Stomach smooth muscle (tissue), 2 donors: Measurements from ENCODE around the gene TULP3.
A peak's percentile ranks its signal among the peaks of the same experiment; 100 is the strongest.
"Not testable (repeated sequence)": the region's sequence is repeated elsewhere in the genome, so short reads cannot be mapped to it uniquely, and the experiment has no call there.

Source experiments
- H3K27ac ChIP-seq: one replicate; pipeline ENCODE4 v1.7.0; 2013; ENCODE audit warnings: mild to moderate bottlenecking, low read length, inconsistent platforms
- H3K27me3 ChIP-seq, 2 donors: one replicate each; pipeline ENCODE4 v1.7.0; 2013; ENCODE audit warnings: low read length in 2 of 2; ENCODE audit not compliant: insufficient read depth in 2 of 2, control insufficient read depth in 1 of 2
- H3K36me3 ChIP-seq, 2 donors: one replicate each; pipeline ENCODE4 v1.7.0; 2013; ENCODE audit warnings: low read length in 2 of 2; ENCODE audit not compliant: control insufficient read depth in 2 of 2, insufficient read depth in 2 of 2
- H3K4me1 ChIP-seq: one replicate; pipeline ENCODE4 v1.7.0; 2013; ENCODE audit warnings: low read length; ENCODE audit not compliant: control insufficient read depth, insufficient read depth
- H3K4me3 ChIP-seq, 2 donors: one replicate each; pipeline ENCODE4 v1.7.0; 2013; ENCODE audit warnings: low read length in 2 of 2
- H3K9ac ChIP-seq, 2 donors: one replicate each; pipeline ENCODE4 v1.7.0; 2013; ENCODE audit warnings: low read length in 2 of 2, mild to moderate bottlenecking in 1 of 2
- H3K9me3 ChIP-seq, 2 donors: one replicate each; pipeline ENCODE4 v1.7.0; 2013; ENCODE audit warnings: low read length in 2 of 2; ENCODE audit not compliant: control insufficient read depth in 2 of 2
- donor health status: healthy.
- donor health status: Pancreatic carcinoma.

The TULP3 gene

GRCh38 chr12:2857021-2857431 lies 33.7 kb upstream of the TULP3 start, which contains the start of gene TEX52:
Gene TEX52, minus strand, starts transcription at chr12:2857039. Its CDS starts 13 bp downstream, at chr12:2857026.
- H3K27ac ChIP-seq = no peak within 1 kb of the TSS
- H3K4me3 ChIP-seq = no peak within 1 kb of the TSS
- no peaks in the 10 kb centered on the region for H3K27me3 ChIP-seq

GRCh38 chr12:2857576-2857975 lies 33.1 kb upstream of the TULP3 start:
- peaks cover 4% of the 10 kb centered on the region for H3K4me1 ChIP-seq
- H3K9me3 ChIP-seq = no peaks in the 10 kb centered on the region
- H3K9ac ChIP-seq = no peak overlapping the region
- no peak overlapping the region for H3K27ac ChIP-seq
- H3K36me3 ChIP-seq = peaks cover 0 to 2% of the 10 kb centered on the region in 2 donors
- H3K27me3 ChIP-seq = no peaks in the 10 kb centered on the region
- no peak overlapping the region for H3K4me3 ChIP-seq

More at GRCh38 chr12:2857021-2857431, 33.7 kb upstream of the TULP3 start, which contains the start of gene TEX52:
- no peaks in the 10 kb centered on the region for H3K9me3 ChIP-seq
- no peak within 1 kb of the TSS for H3K9ac ChIP-seq
- peaks cover 4% of the 10 kb centered on the region for H3K4me1 ChIP-seq
- H3K36me3 ChIP-seq = peaks cover 0 to 2% of the 10 kb centered on the region in 2 donors

DNA sequence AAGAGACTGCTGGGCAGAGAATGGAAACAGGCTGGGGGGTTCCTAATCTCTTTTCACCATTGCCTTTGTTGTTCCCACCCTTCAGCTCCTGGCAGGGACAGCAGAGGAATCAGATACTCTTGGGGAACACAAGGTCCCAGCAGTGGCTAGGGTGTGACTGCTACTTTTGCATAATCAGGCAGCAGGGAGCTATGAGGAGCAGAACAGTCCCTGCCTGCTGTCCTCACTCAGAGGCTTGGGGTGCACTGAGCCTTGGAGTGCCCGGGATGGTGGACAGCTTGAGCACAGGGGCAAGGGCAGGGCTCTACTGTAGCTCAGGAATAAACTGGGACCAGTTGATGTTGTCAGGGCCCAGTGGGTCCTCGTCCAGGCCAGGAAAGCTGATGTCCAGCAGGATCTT lies 32.4 kb upstream of the TULP3 start:
- Histone ChIP-seq H3K9me3 (no peaks in the 10 kb centered on the region), H3K27ac (no peak overlapping the region), H3K36me3 (peaks cover 0 to 2% of the 10 kb centered on the region in 2 donors), H3K4me3 (no peak overlapping the region), H3K4me1 (peaks cover 4% of the 10 kb centered on the region), H3K9ac (no peak overlapping the region), H3K27me3 (no peaks in the 10 kb centered on the region)

DNA sequence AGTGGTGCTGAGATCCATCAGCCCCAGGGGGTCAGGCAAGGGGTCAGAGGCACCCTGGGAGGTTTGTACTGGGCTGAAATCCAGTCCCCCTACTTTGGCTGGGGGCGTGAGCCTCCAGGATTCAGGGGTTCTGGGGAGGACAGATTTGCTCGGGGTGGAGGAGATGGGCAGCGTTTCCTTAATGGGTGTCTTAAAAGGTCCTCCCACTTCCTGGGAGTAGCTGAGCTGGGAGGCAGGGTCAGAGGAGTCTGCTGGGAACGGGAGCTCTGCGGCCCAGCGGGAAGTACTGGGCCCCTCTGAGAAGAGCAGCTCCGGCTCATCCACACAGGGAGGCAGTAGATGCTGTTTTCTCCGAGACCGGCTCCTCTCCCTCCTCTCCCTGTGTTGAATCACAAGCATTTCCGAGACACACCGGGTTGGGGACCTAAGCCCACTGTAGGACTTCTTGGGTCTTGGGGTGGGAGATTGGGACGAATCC lies 31.7 kb upstream of the TULP3 start:
- Histone ChIP-seq H3K4me1 (no peaks in the 10 kb centered on the region), H3K27me3 (no peaks in the 10 kb centered on the region), H3K27ac (no peak overlapping the region), H3K9ac (no peak overlapping the region), H3K36me3 (peaks cover 0 to 2% of the 10 kb centered on the region in 2 donors), H3K9me3 (no peaks in the 10 kb centered on the region), H3K4me3 (no peak overlapping the region)

DNA sequence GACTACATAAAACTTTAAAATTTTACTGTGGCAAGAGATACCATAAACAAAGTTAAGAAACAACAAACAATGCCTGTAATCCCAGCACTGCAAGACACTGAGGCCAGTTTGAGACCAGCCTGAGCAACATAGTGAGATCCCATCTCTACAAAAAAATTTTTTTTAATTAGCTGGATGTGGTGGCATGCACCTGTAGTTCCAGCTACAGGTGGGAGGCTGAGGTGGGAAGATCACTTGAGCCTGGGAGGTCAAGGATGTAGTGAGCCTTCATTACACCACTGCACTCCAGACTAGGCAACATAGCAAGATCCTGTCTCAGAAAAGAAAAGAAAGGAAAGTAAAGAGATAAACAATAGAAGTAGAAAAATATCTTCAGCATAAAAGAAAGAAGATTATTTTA lies 30.5 kb upstream of the TULP3 start:
- Histone ChIP-seq H3K9ac (no peak overlapping the region), H3K36me3 (peaks cover 0 to 2% of the 10 kb centered on the region in 2 donors)

GRCh38 chr12:2862876-2863275 lies 27.8 kb upstream of the TULP3 start:
- Histone ChIP-seq H3K4me1 (no peaks in the 10 kb centered on the region), H3K36me3 (peaks cover 0 to 2% of the 10 kb centered on the region in 2 donors), H3K27me3 (no peaks in the 10 kb centered on the region), H3K9ac (no peak overlapping the region), H3K9me3 (no peaks in the 10 kb centered on the region), H3K4me3 (no peak overlapping the region), H3K27ac (no peak overlapping the region)

More for the DNA sequence above, 30.5 kb upstream of the TULP3 start:
- H3K4me3 ChIP-seq = no peak overlapping the region
- H3K27ac ChIP-seq = no peak overlapping the region
- no peaks in the 10 kb centered on the region for H3K27me3 ChIP-seq
- no peaks in the 10 kb centered on the region for H3K4me1 ChIP-seq
- H3K9me3 ChIP-seq = no peaks in the 10 kb centered on the region

GRCh38 chr12:2863402-2863801 lies 27.3 kb upstream of the TULP3 start:
- not testable (repeated sequence) for H3K4me1 ChIP-seq, H3K4me3 ChIP-seq, H3K27me3 ChIP-seq, H3K36me3 ChIP-seq, H3K9me3 ChIP-seq, H3K27ac ChIP-seq, H3K9ac ChIP-seq

DNA sequence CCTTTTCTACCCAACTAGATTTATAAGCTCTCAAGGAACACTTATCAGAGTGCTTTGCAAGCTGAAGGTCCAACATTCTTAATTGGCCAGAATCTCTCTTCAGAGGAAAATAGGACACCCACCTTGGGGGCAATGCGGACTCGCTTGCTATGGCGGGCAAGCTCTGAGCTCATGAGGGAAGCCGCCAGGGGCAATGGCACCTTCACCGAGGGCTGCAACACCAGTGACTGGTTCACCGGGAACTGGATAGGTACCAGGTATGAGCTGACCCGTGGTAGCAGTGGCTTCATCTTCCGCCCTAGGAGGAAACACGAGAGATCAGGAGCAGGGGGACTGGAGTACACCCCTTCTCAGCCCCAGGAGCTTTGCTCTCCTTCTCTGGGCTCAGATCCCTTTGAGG lies 26.5 kb upstream of the TULP3 start:
- peaks cover 0 to 2% of the 10 kb centered on the region in 2 donors for H3K36me3 ChIP-seq
- H3K4me1 ChIP-seq = no peaks in the 10 kb centered on the region
- H3K4me3 ChIP-seq = no peak overlapping the region
- H3K27ac ChIP-seq = no peak overlapping the region
- no peaks in the 10 kb centered on the region for H3K27me3 ChIP-seq
- no peak overlapping the region for H3K9ac ChIP-seq
- no peaks in the 10 kb centered on the region for H3K9me3 ChIP-seq

DNA sequence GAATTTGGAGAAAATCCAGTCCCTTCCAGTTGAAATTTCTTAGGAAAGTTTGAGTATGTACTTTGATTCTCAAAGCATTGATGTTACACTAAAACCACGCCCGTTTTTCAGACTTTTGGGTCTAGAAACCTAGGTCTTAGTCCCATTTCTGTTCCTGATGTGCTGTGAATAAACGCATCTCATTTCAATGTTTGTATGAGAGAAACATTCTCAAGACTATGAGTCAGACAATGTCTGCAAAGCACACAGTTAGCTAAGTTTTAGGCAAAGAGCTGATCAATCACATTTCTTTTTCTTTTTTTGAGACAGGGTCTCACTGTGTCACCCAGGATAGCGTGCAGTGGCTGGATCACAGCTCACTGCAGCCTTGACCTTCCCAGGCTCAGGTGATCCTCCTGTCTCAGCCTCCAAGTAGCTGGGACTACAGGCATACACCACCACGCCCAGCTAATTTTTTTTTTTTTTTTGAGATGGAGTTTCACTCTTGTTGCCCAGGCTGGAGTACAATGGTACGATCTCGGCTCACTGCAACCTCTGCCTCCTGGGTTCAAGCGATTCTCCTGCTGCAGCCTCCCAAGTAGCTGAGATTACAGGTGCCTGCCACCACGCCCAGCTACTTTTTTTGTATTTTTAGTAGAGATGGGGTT lies 21.6 kb upstream of the TULP3 start:
- H3K36me3 ChIP-seq, H3K9ac ChIP-seq, H3K27me3 ChIP-seq, H3K27ac ChIP-seq, H3K4me3 ChIP-seq, H3K4me1 ChIP-seq, H3K9me3 ChIP-seq: not testable (repeated sequence)

- H3K9me3 ChIP-seq = no peaks in the 10 kb centered on the region
- H3K27me3 ChIP-seq = no peaks in the 10 kb centered on the region
- H3K4me1 ChIP-seq = peaks cover 19% of the 10 kb centered on the region
- no peaks in the 10 kb centered on the region for H3K36me3 ChIP-seq
- H3K27ac ChIP-seq = no peak overlapping the region
- peak overlapping the region; percentile 92 to 94 for H3K4me3 ChIP-seq
- H3K9ac ChIP-seq = peak overlapping the region in 1 of 2 donors; percentile 38
Observed at GRCh38 chr12:2876431-2877046, 14.2 kb upstream of the TULP3 start.
